Measurements from ENCODE around the gene MSANTD1.

The MSANTD1 gene

GRCh38 chr4:3223956-3224748, 24.8 kb upstream of the MSANTD1 start:
- TF ChIP-seq CTCF (conservative IDR thresholded peaks at IDR 0.05): no peak
- TF ChIP-seq ZFX (IDR thresholded peaks at IDR 0.05): no peak
- H3K27ac ChIP-seq: no peak overlapping the region

GRCh38 chr4:3225071-3225850, 23.7 kb upstream of the MSANTD1 start:
- no peak overlapping the region for H3K27ac ChIP-seq
- TF ChIP-seq CTCF (conservative IDR thresholded peaks at IDR 0.05) (no peak), ZFX (IDR thresholded peaks at IDR 0.05) (no peak)

GRCh38 chr4:3225936-3226335, 23.0 kb upstream of the MSANTD1 start:
- no peak overlapping the region for H3K27ac ChIP-seq
- TF ChIP-seq CTCF (conservative IDR thresholded peaks at IDR 0.05): no peak
- no peak for TF ChIP-seq ZFX (IDR thresholded peaks at IDR 0.05)

- H3K27ac ChIP-seq: no peak overlapping the region
- TF ChIP-seq CTCF (conservative IDR thresholded peaks at IDR 0.05) (no peak), ZFX (IDR thresholded peaks at IDR 0.05) (no peak)
Measured at GRCh38 chr4:3226467-3226866, 22.5 kb upstream of the MSANTD1 start.

GRCh38 chr4:3226944-3227343, 22.0 kb upstream of the MSANTD1 start:
- TF ChIP-seq ZFX (IDR thresholded peaks at IDR 0.05) (no peak), CTCF (conservative IDR thresholded peaks at IDR 0.05) (no peak)
- no peak overlapping the region for H3K27ac ChIP-seq

- H3K27ac ChIP-seq: no peak overlapping the region
Measured at GRCh38 chr4:3227878-3228675, 20.9 kb upstream of the MSANTD1 start.

More at GRCh38 chr4:3227878-3228675, 20.9 kb upstream of the MSANTD1 start:
- TF ChIP-seq CTCF (conservative IDR thresholded peaks at IDR 0.05): no peak
- TF ChIP-seq ZFX (IDR thresholded peaks at IDR 0.05): no peak

Measured in C4-2B (cell line).